Sigmoid colon (tissue), 7 donors: ENCODE results near the gene PARVB. TPM values are rescaled to one million over a fixed set of nuclear protein-coding genes. Genes with fewer than 3 reads are reported as not detected.

ENCODE experiments used
- DNase-seq: peaks from one replicate; pipeline ENCODE4 v3.0.0-alpha.2; 2019
- H3K27ac ChIP-seq, 4 donors: fragments of 200-600 bp; sonication (generic); one replicate each; pipeline ENCODE4 v1.5.1; 2016 to 2019; ENCODE audit warnings: mild to moderate bottlenecking in 1 of 4
- H3K27me3 ChIP-seq, 3 donors: fragments of 200-600 bp; sonication (generic); one replicate each; pipeline ENCODE4 v1.5.1; 2019; ENCODE audit warnings: mild to moderate bottlenecking in 1 of 3
- H3K36me3 ChIP-seq, 4 donors: fragments of 200-600 bp; sonication (generic); one replicate each; pipeline ENCODE4 v1.5.1; 2016 to 2019
- H3K4me1 ChIP-seq, 4 donors: fragments of 200-600 bp; sonication (generic); one replicate each; pipeline ENCODE4 v1.5.1; 2017 to 2019
- H3K4me3 ChIP-seq, 4 donors: fragments of 200-600 bp; sonication (generic); one replicate each; pipeline ENCODE4 v1.5.1; 2017 to 2019; ENCODE audit warnings: mild to moderate bottlenecking in 2 of 4, moderate library complexity in 1 of 4
- H3K9me3 ChIP-seq, 4 donors: fragments of 200-600 bp in 3 of 4; sonication (generic) in 3 of 4; one replicate each; pipeline versions ENCODE4 v1.5.1 to v1.6.1; 2013 to 2019
- EP300 ChIP-seq, 4 donors: sonication (generic); formaldehyde crosslinking; IDR thresholded peaks; one replicate each; pipeline ENCODE4 v1.6.1; 2017; ENCODE audit warnings: antibody characterized with exemption in 4 of 4
- POLR2A ChIP-seq, 2 donors: fragments of 450-650 bp; IDR thresholded peaks; one replicate each; pipeline ENCODE4 v1.6.1; 2016; ENCODE audit warnings: antibody characterized with exemption in 2 of 2, mild to moderate bottlenecking in 2 of 2, moderate library complexity in 2 of 2
- POLR2AphosphoS5 ChIP-seq, 4 donors: sonication (generic); formaldehyde crosslinking; IDR thresholded peaks; one replicate each; pipeline ENCODE4 v1.6.1; 2017; ENCODE audit warnings: antibody characterized with exemption in 4 of 4
- WGBS, 2 donors: extraction: QIAGEN DNeasy Blood & Tissue Kit; methylation state at CpG; one replicate each; pipeline ENCODE4 v1.1.7; 2013; 5-methylcytosine and 5-hydroxymethylcytosine counted together
- intact Hi-C: fragments of 100-400 bp; cut with DNase I; formaldehyde crosslinking; loops from one replicate; pipeline ENCODE4 v1.15.1; 2023
- polyA plus RNA-seq, 3 donors: library from polyadenylated mRNA; stranded (reverse); fragments of 200-250 nt; gene quantifications; one replicate each; pipeline ENCODE4 v1.2.3, GENCODE V29; 2013
- total RNA-seq, 4 donors: library from RNA; depleted of rRNA; stranded (reverse); fragments of >200 nt; gene quantifications; one replicate each; pipeline ENCODE4 v1.1.0, GENCODE V29; 2016
- TF ChIP-seq, protein P1 (sequence below), 4 experiments: fragments of 450-650 bp in 3 of 4; fragments of 200-600 bp in 1 of 4; IDR thresholded peaks; one replicate each; pipeline ENCODE4 v1.5.1; 2016 to 2019; ENCODE audit warnings: antibody characterized with exemption in 4 of 4, mild to moderate bottlenecking in 3 of 4, moderate library complexity in 2 of 4
- donor health status: healthy with polysubstance abuse.
- donor health status: Bipolar disorder and iron deficiency.
- donor health status: healthy.

Gene PARVB
- total and polyA plus RNA-seq, 7 donors = 6.9 to 21.6 (median 18.9) TPM

DNA sequence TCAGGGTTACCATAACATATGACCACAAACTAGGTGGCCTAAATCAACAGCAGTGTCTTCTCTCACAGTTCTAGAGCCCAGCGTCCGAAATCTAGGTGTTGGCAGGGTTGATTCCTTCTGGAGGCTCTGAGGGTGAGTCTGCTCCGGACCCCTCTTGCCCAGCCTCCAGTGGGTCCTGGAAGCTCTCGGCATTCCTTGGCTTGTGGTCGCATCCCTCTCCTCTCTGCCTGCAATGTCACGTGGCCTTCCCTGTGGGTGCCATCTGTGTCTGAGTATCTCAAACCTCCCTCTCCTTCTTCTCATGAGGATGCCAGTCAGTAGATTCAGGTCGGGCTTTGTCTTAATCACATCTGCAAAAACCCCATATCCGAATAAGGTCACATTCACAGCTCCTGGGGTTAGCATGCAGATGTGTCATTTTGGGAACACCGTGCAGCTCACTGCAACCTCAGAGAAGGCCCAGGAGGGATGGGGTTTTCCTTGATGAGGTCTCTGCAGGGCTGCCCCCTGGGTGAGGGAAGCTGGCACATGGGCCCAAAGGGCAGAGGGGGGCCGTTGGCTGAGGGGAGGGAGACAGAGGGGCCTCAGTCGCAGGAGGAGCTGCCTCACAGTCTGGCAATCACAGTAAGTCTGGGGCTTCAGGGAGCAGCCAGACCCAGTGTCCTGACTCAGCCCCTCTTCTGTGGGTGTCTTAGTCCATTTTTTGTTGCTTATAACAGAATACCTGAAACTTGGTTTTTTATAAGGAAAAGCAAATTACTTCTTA, 197.8 kb downstream of the PARVB start:
- H3K36me3 ChIP-seq = no peaks in the 10 kb centered on the region
- H3K27me3 ChIP-seq = no peaks in the 10 kb centered on the region
- TF ChIP-seq, protein P1, sequence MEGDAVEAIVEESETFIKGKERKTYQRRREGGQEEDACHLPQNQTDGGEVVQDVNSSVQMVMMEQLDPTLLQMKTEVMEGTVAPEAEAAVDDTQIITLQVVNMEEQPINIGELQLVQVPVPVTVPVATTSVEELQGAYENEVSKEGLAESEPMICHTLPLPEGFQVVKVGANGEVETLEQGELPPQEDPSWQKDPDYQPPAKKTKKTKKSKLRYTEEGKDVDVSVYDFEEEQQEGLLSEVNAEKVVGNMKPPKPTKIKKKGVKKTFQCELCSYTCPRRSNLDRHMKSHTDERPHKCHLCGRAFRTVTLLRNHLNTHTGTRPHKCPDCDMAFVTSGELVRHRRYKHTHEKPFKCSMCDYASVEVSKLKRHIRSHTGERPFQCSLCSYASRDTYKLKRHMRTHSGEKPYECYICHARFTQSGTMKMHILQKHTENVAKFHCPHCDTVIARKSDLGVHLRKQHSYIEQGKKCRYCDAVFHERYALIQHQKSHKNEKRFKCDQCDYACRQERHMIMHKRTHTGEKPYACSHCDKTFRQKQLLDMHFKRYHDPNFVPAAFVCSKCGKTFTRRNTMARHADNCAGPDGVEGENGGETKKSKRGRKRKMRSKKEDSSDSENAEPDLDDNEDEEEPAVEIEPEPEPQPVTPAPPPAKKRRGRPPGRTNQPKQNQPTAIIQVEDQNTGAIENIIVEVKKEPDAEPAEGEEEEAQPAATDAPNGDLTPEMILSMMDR (IDR thresholded peaks at IDR 0.05) = no peak
- TF ChIP-seq POLR2A (IDR thresholded peaks at IDR 0.05) (no peak), POLR2AphosphoS5 (IDR thresholded peaks at IDR 0.05) (no peak), EP300 (IDR thresholded peaks at IDR 0.05) (no peak)
- H3K4me3 ChIP-seq = no peak overlapping the region
- H3K4me1 ChIP-seq = no peaks in the 10 kb centered on the region
- intact Hi-C loops = no loop called here
- WGBS, 2 donors = 84 to 91% methylated on average over 11 of the region's 11 CpGs
- no peaks in the 10 kb centered on the region for H3K9me3 ChIP-seq
- no peak for DNase-seq
- H3K27ac ChIP-seq = no peak overlapping the region

Other genes with a start within 250 kb of the PARVB start
- gene EFCAB6, start 212.0 kb upstream of the PARVB start, total RNA-seq = 1 to 10 TPM; 1.8 to 5.7 (median 3.5) TPM
- under 1 TPM; 0.45 to 0.60 (median 0.46) TPM for gene EFCAB6, start 212.0 kb upstream of the PARVB start, polyA plus RNA-seq
- 1 to 10 TPM; 1.3 to 3.9 (median 2.4) TPM for gene SULT4A1, start 161.8 kb upstream of the PARVB start, total RNA-seq
- gene SULT4A1, start 161.8 kb upstream of the PARVB start, polyA plus RNA-seq = 1 to 10 TPM in 1 of 3 donors, not detected in 2; 2.2 TPM
- not detected for gene PNPLA5, start 132.3 kb upstream of the PARVB start, total RNA-seq
- gene PNPLA5, start 132.3 kb upstream of the PARVB start, polyA plus RNA-seq = not detected
- not detected for gene PNPLA3, start 100.5 kb upstream of the PARVB start, total RNA-seq
- gene PNPLA3, start 100.5 kb upstream of the PARVB start, polyA plus RNA-seq = 1 to 10 TPM in 1 of 3 donors, not detected in 2; 1.3 TPM
- 10 to 100 TPM; 21.3 to 33.9 (median 25.2) TPM for gene SAMM50, start 68.9 kb upstream of the PARVB start, total RNA-seq
- 10 to 100 TPM; 33.0 to 46.5 (median 40.2) TPM for gene SAMM50, start 68.9 kb upstream of the PARVB start, polyA plus RNA-seq
- gene PARVG, start 156.6 kb downstream of the PARVB start, total RNA-seq = 10 to 100 TPM in 2 of 4 donors, 1 to 10 TPM in 2; 8.9 to 65.1 (median 12.3) TPM
- gene PARVG, start 156.6 kb downstream of the PARVB start, polyA plus RNA-seq = 10 to 100 TPM in 1 of 3 donors, 1 to 10 TPM in 2; 3.0 to 42.5 (median 4.4) TPM